GM12873 (cell line): ENCODE data around the gene LGALS9C.
"Not testable (repeated sequence)": the region's sequence is repeated elsewhere in the genome, so short reads cannot be mapped to it uniquely, and the experiment has no call there.

Source experiments
- CTCF ChIP-seq: IDR thresholded peaks from 2 replicates; pipeline ENCODE4 v1.5.1; 2012; ENCODE audit warnings: low read depth, mild to moderate bottlenecking, moderate library complexity, low read length, control low read depth; ENCODE audit not compliant: insufficient read depth; ENCODE audit errors: missing control alignments

The LGALS9C gene

GRCh38 chr17:18476508-18477308 lies at the start of gene LGALS9C:
LGALS9C (plus strand) TSS chr17:18476789; CDS start chr17:18476855, 66 bp downstream.
- TF ChIP-seq CTCF: not testable (repeated sequence)

GRCh38 chr17:18442093-18442492 lies 34.5 kb upstream of the LGALS9C start:
- TF ChIP-seq CTCF: peak; percentile 42
